HUES64 (cell line): Measurements from ENCODE around the gene SFMBT1.
"Not testable (repeated sequence)": the region's sequence is repeated elsewhere in the genome, so short reads cannot be mapped to it uniquely, and the experiment has no call there.

Experiments used
- H3K27ac ChIP-seq: 2 replicates; pipeline ENCODE4 v1.7.0; 2013; ENCODE audit warnings: low read depth, low read length, inconsistent platforms
- H3K27me3 ChIP-seq: 2 replicates; pipeline ENCODE4 v1.6.1; 2013; ENCODE audit warnings: mild to moderate bottlenecking, low read length; ENCODE audit not compliant: insufficient read depth
- H3K36me3 ChIP-seq: 2 replicates; pipeline ENCODE4 v1.6.1; 2013; ENCODE audit warnings: mild to moderate bottlenecking, low read length; ENCODE audit not compliant: insufficient read depth
- H3K4me1 ChIP-seq: 2 replicates; pipeline ENCODE4 v1.6.1; 2013; ENCODE audit warnings: mild to moderate bottlenecking, low read length, moderate library complexity; ENCODE audit not compliant: insufficient read depth
- H3K4me3 ChIP-seq: 2 replicates; pipeline ENCODE4 v1.5.1; 2013; ENCODE audit warnings: mild to moderate bottlenecking, low read length, moderate library complexity
- H3K9ac ChIP-seq: 2 replicates; pipeline ENCODE4 v1.6.1; 2013; ENCODE audit warnings: mild to moderate bottlenecking, low read depth, low read length
- H3K9me3 ChIP-seq: 2 replicates; pipeline ENCODE4 v1.6.1; 2013; ENCODE audit warnings: low read depth, low read length; ENCODE audit not compliant: insufficient read depth
- WGBS: fragments of 150-250, 120-280 bp; methylation state at CpG from one replicate; pipeline ENCODE4 v1.1.7; 2013; ENCODE audit warnings: missing lambda C conversion rate; 5-methylcytosine and 5-hydroxymethylcytosine counted together

Gene SFMBT1

GRCh38 chr3:53035018-53035417 lies 10.9 kb downstream of the SFMBT1 start:
- whole genome bisulfite sequencing = 92% methylated on average over 5 of the region's 5 CpGs
- H3K36me3 ChIP-seq, H3K27ac ChIP-seq, H3K9me3 ChIP-seq, H3K27me3 ChIP-seq, H3K9ac ChIP-seq, H3K4me3 ChIP-seq: not testable (repeated sequence)
- peaks cover 20% of the 10 kb centered on the region for H3K4me1 ChIP-seq

DNA sequence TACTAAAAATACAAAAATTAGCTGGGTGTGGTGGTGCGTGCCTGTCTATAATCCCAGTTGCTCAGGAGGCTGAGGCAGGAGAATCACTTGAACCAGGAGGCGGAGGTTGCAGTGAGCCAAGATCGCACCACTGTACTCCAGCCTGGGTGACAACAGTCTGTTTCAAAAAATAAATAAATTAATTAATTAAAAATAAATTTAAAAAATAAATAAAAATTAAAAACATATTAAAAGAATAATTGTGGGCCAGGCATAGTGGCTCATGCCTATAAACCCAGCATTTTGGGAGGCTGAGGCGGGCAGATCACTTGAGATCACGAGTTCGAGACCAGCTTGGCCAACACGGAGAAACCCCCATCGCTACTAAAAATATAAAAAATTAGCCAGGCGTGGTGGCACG lies 11.5 kb downstream of the SFMBT1 start:
- WGBS = 96% methylated on average over 9 of the region's 10 CpGs
- H3K4me3 ChIP-seq, H3K27ac ChIP-seq, H3K27me3 ChIP-seq, H3K36me3 ChIP-seq, H3K9me3 ChIP-seq, H3K9ac ChIP-seq: not testable (repeated sequence)
- H3K4me1 ChIP-seq = peaks cover 26% of the 10 kb centered on the region

- no peaks in the 10 kb centered on the region for H3K27me3 ChIP-seq
- H3K36me3 ChIP-seq = no peaks in the 10 kb centered on the region
- H3K9me3 ChIP-seq = no peaks in the 10 kb centered on the region
- peaks cover 27% of the 10 kb centered on the region for H3K4me1 ChIP-seq
- no peak overlapping the region for H3K9ac ChIP-seq
- no peak overlapping the region for H3K4me3 ChIP-seq
- no peak overlapping the region for H3K27ac ChIP-seq
These were observed 13.3 kb downstream of the SFMBT1 start for GRCh38 chr3:53032609-53033008.

- H3K27me3 ChIP-seq = no peaks in the 10 kb centered on the region
- no peak overlapping the region for H3K4me3 ChIP-seq
- H3K9me3 ChIP-seq = no peaks in the 10 kb centered on the region
- peaks cover 32% of the 10 kb centered on the region for H3K4me1 ChIP-seq
- no peaks in the 10 kb centered on the region for H3K36me3 ChIP-seq
- WGBS = 84% methylated on average over 4 of the region's 4 CpGs
- H3K27ac ChIP-seq = peak overlapping the region; percentile 33; the same call in 1 of the 2 replicates
- H3K9ac ChIP-seq = no peak overlapping the region
These were observed 15.0 kb downstream of the SFMBT1 start for GRCh38 chr3:53030619-53031449.

- no peaks in the 10 kb centered on the region for H3K9me3 ChIP-seq
- H3K27ac ChIP-seq = no peak overlapping the region
- peaks cover 33% of the 10 kb centered on the region for H3K4me1 ChIP-seq
- no peaks in the 10 kb centered on the region for H3K27me3 ChIP-seq
- H3K9ac ChIP-seq = no peak overlapping the region
- 97% methylated on average over 7 of the region's 7 CpGs for WGBS
- no peak overlapping the region for H3K4me3 ChIP-seq
- H3K36me3 ChIP-seq = no peaks in the 10 kb centered on the region
These were observed 17.2 kb downstream of the SFMBT1 start for GRCh38 chr3:53028641-53029040.

DNA sequence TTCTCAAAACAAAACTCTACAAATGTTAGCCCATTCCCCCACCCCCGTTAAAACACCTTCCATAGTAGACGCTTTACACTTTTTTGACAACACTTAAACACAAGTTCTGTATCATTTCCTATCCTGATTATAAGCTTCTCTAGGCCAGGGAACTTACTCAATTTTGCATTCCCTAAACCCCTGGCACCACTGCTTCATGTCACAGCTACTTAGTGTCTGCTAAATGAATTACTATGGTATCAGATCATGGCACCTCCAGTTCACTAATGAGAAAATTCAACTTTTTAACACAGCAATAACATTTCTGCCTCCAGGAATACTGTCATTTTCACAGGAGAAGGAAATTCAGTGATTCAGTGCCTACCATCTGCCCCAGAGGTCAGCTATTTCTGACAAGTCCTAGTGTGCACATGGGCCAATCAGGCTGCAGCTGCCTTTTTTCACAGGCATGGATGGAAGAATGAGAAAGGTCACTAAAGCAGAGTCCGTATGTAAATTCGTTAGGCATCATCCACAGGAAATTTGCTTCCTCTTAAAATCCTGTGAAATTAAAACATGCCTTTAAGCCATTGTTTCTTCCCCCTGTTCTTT lies 18.5 kb downstream of the SFMBT1 start:
- H3K27ac ChIP-seq = no peak overlapping the region
- no peak overlapping the region for H3K9ac ChIP-seq
- no peaks in the 10 kb centered on the region for H3K9me3 ChIP-seq
- peaks cover 33% of the 10 kb centered on the region for H3K4me1 ChIP-seq
- WGBS = 91% methylated on average over 4 of the region's 4 CpGs
- H3K27me3 ChIP-seq = no peaks in the 10 kb centered on the region
- no peaks in the 10 kb centered on the region for H3K36me3 ChIP-seq
- no peak overlapping the region for H3K4me3 ChIP-seq

- no peak overlapping the region for H3K9ac ChIP-seq
These were observed 19.3 kb downstream of the SFMBT1 start for GRCh38 chr3:53026382-53027162.

DNA sequence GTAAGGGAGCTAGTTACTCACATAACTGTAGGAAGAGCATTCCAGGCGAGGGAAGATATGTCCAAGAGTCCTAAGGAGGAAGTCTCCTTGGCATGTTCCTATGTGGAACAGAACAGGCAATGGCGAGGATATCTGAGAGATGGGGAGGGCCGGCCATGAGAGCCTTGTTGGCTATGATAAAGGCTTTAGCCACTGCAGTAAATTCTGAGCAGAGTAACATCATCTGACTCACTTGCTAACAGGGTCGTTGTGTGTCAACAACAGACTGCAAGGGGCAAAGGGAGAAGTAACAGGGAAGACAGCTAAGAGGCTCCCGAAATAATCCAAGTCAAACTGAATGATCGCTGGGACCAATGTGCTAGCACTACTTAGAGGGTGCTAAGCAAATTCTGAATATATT lies 21.6 kb downstream of the SFMBT1 start:
- H3K27ac ChIP-seq = no peak overlapping the region
- H3K27me3 ChIP-seq = no peaks in the 10 kb centered on the region
- WGBS = 80% methylated on average over 6 of the region's 6 CpGs
- peaks cover 10% of the 10 kb centered on the region for H3K4me1 ChIP-seq
- H3K9ac ChIP-seq = no peak overlapping the region
- no peaks in the 10 kb centered on the region for H3K36me3 ChIP-seq
- no peaks in the 10 kb centered on the region for H3K9me3 ChIP-seq
- no peak overlapping the region for H3K4me3 ChIP-seq

More at GRCh38 chr3:53026382-53027162, 19.3 kb downstream of the SFMBT1 start:
- Histone ChIP-seq H3K27me3 (no peaks in the 10 kb centered on the region), H3K36me3 (no peaks in the 10 kb centered on the region), H3K27ac (no peak overlapping the region), H3K4me3 (no peak overlapping the region), H3K4me1 (peaks cover 31% of the 10 kb centered on the region), H3K9me3 (no peaks in the 10 kb centered on the region)
- 82% methylated on average over 10 of the region's 10 CpGs for WGBS

DNA sequence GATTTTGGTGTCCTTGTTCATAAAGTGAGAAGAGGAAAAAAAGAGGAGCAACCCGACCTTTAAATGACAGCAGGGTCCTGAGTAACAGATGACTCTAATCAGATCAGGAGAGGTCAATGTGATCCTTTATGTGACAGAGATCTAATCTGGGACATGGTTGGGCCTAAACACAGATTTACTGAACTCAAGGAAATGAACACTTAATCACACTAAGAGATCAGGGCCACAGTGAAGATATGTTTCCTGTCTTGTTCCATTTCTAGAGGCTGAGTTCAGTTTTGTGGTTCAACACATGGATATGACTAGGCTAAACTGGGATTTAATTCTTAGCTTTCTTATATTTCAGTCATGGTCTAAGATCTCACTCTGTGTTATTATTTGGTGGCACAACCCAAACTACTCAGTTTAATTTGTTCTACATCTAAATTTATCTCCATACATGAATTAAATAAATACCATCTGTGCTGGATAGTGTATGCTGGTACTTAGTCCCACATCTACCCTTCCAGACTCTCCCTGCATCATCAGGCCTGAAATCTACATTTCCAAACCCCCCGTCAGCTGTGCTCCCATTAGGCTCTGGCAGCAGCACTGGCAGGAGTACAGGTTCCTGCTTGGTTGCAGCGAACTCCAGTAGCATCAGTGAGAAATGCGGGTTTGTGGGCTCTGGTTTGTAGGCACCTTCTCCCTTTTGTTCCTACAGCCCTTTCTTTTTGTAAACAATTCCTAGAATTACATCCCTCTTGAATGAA lies 22.6 kb downstream of the SFMBT1 start:
- no peak overlapping the region for H3K4me3 ChIP-seq
- H3K9ac ChIP-seq = no peak overlapping the region
- no peaks in the 10 kb centered on the region for H3K9me3 ChIP-seq
- no peaks in the 10 kb centered on the region for H3K36me3 ChIP-seq
- 90% methylated on average over 4 of the region's 4 CpGs for WGBS
- no peaks in the 10 kb centered on the region for H3K27me3 ChIP-seq
- peaks cover 12% of the 10 kb centered on the region for H3K4me1 ChIP-seq
- H3K27ac ChIP-seq = no peak overlapping the region

GRCh38 chr3:53022647-53023046 lies 23.2 kb downstream of the SFMBT1 start:
- H3K4me3 ChIP-seq = no peak overlapping the region
- no peak overlapping the region for H3K27ac ChIP-seq
- no peaks in the 10 kb centered on the region for H3K36me3 ChIP-seq
- H3K9ac ChIP-seq = no peak overlapping the region
- WGBS = 96% methylated on average over 2 of the region's 3 CpGs
- H3K9me3 ChIP-seq = no peaks in the 10 kb centered on the region
- peaks cover 12% of the 10 kb centered on the region for H3K4me1 ChIP-seq
- no peaks in the 10 kb centered on the region for H3K27me3 ChIP-seq

- H3K9ac ChIP-seq = no peak overlapping the region
- no peaks in the 10 kb centered on the region for H3K27me3 ChIP-seq
- H3K4me3 ChIP-seq = no peak overlapping the region
- H3K4me1 ChIP-seq = peaks cover 14% of the 10 kb centered on the region
- H3K36me3 ChIP-seq = no peaks in the 10 kb centered on the region
- 89% methylated on average over 5 of the region's 5 CpGs for WGBS
- no peaks in the 10 kb centered on the region for H3K9me3 ChIP-seq
- no peak overlapping the region for H3K27ac ChIP-seq
These were observed 29.6 kb downstream of the SFMBT1 start for GRCh38 chr3:53016236-53016635.
